GM21619 (cell line): ENCODE data around the gene FBXO45.
A peak's percentile ranks its signal among the peaks of the same experiment; 100 is the strongest.
"Not testable (repeated sequence)": the region's sequence is repeated elsewhere in the genome, so short reads cannot be mapped to it uniquely, and the experiment has no call there.

ENCODE experiments used
- ATAC-seq: cut with Tn5 transposase; IDR thresholded peaks from one replicate; pipeline ENCODE4 v1.9.1; 2021; ENCODE audit not compliant: unreplicated experiment

The FBXO45 gene

GRCh38 chr3:196568246-196569002, at the start of gene FBXO45, which contains the start of gene WDR53:
Gene FBXO45 (plus strand): TSS chr3:196568660. CDS start chr3:196568985, 325 bp downstream.
Gene WDR53 (minus strand): TSS chr3:196568554. CDS start chr3:196561475, 7,079 bp downstream.
- ATAC-seq = peak; percentile 93

GRCh38 chr3:196518966-196519717, 49.3 kb upstream of the FBXO45 start:
- no peak for ATAC-seq

- no peak for ATAC-seq
Measured at GRCh38 chr3:196519718-196520082, 48.8 kb upstream of the FBXO45 start.

GRCh38 chr3:196521291-196521690, 47.2 kb upstream of the FBXO45 start:
- not testable (repeated sequence) for ATAC-seq

- no peak for ATAC-seq
Measured at GRCh38 chr3:196523841-196524240, 44.6 kb upstream of the FBXO45 start.

GRCh38 chr3:196524527-196524926, 43.9 kb upstream of the FBXO45 start:
- ATAC-seq = no peak

- ATAC-seq = no peak
Measured at GRCh38 chr3:196525141-196525540, 43.3 kb upstream of the FBXO45 start.

- peak; percentile 54 for ATAC-seq
Measured at GRCh38 chr3:196528639-196529233, 39.7 kb upstream of the FBXO45 start.

- no peak for ATAC-seq
Measured at GRCh38 chr3:196531418-196531817, 37.0 kb upstream of the FBXO45 start.

GRCh38 chr3:196533260-196533681, 35.2 kb upstream of the FBXO45 start:
- no peak for ATAC-seq

- no peak for ATAC-seq
Measured at GRCh38 chr3:196537319-196537984, 31.0 kb upstream of the FBXO45 start.

GRCh38 chr3:196541684-196542445, 26.6 kb upstream of the FBXO45 start:
- no peak for ATAC-seq

GRCh38 chr3:196544491-196544992, 23.9 kb upstream of the FBXO45 start:
- no peak for ATAC-seq

GRCh38 chr3:196546537-196546936, 21.9 kb upstream of the FBXO45 start:
- ATAC-seq = no peak

GRCh38 chr3:196547067-196547466, 21.4 kb upstream of the FBXO45 start:
- ATAC-seq = no peak

GRCh38 chr3:196549312-196549711, 19.1 kb upstream of the FBXO45 start:
- not testable (repeated sequence) for ATAC-seq

- not testable (repeated sequence) for ATAC-seq
Measured at GRCh38 chr3:196550172-196550571, 18.3 kb upstream of the FBXO45 start.

GRCh38 chr3:196552253-196552652, 16.2 kb upstream of the FBXO45 start:
- no peak for ATAC-seq

GRCh38 chr3:196553551-196553950, 14.9 kb upstream of the FBXO45 start:
- ATAC-seq = no peak

GRCh38 chr3:196554205-196554604, 14.3 kb upstream of the FBXO45 start:
- no peak for ATAC-seq
